Natural killer cell (primary cell): ENCODE measurements around the gene KLHL42. TPM values are rescaled to one million over a fixed set of nuclear protein-coding genes. Genes with fewer than 3 reads are reported as not detected.

ENCODE experiments used
- ATAC-seq, 3 donors: fragments of 150-1000 bp in 2 of 3; fragments of 200-7000 bp in 1 of 3; cut with Tn5 transposase; 1 replicate in 1 of 3; 2 replicates in 2 of 3; pipeline ENCODE4 v1.10.0; 2021; ENCODE audit warnings: mild to moderate bottlenecking in 2 of 3, moderate library complexity in 2 of 3
- DNase-seq, 2 donors: peaks; one replicate each; pipeline versions ENCODE4 v3.0.0 to v3.0.0-alpha.2; 2013 to 2021; ENCODE audit warnings: mixed read lengths in 1 of 2
- H3K27ac ChIP-seq: one replicate; pipeline ENCODE4 v1.5.1; 2013; ENCODE audit warnings: mild to moderate bottlenecking, low read length
- H3K27me3 ChIP-seq: one replicate; pipeline ENCODE4 v1.6.1; 2013; ENCODE audit warnings: low read length; ENCODE audit not compliant: control insufficient read depth, insufficient read depth
- H3K36me3 ChIP-seq: one replicate; pipeline ENCODE4 v1.6.1; 2013; ENCODE audit warnings: low read length; ENCODE audit not compliant: control insufficient read depth, insufficient read depth
- H3K4me1 ChIP-seq: one replicate; pipeline ENCODE4 v1.6.1; 2013; ENCODE audit warnings: low read length; ENCODE audit not compliant: control insufficient read depth, insufficient read depth
- H3K4me3 ChIP-seq: one replicate; pipeline ENCODE4 v1.5.1; 2013; ENCODE audit warnings: low read length
- H3K9me3 ChIP-seq: one replicate; pipeline ENCODE4 v1.6.1; 2013; ENCODE audit warnings: low read length; ENCODE audit not compliant: control insufficient read depth, insufficient read depth
- H3K27ac Mint-ChIP-seq, 2 donors: one replicate each; pipeline ENCODE4 v1.8.0; 2022; ENCODE audit warnings: mild to moderate bottlenecking in 2 of 2, mixed read lengths in 2 of 2, moderate library complexity in 1 of 2
- H3K27me3 Mint-ChIP-seq, 2 donors: one replicate each; pipeline ENCODE4 v1.8.0; 2022; ENCODE audit warnings: low read depth in 2 of 2, mixed read lengths in 2 of 2
- H3K36me3 Mint-ChIP-seq: one replicate; pipeline ENCODE4 v1.8.0; 2022; ENCODE audit warnings: mixed read lengths
- H3K4me1 Mint-ChIP-seq, 2 donors: one replicate each; pipeline ENCODE4 v1.8.0; 2022; ENCODE audit warnings: mixed read lengths in 2 of 2
- H3K4me3 Mint-ChIP-seq: one replicate; pipeline ENCODE4 v1.8.0; 2022; ENCODE audit warnings: mild to moderate bottlenecking, moderate library complexity, mixed read lengths
- H3K9me3 Mint-ChIP-seq, 2 donors: one replicate each; pipeline ENCODE4 v1.8.0; 2022; ENCODE audit warnings: mixed read lengths in 2 of 2
- CTCF ChIP-seq: fragments of 200-600 bp; IDR thresholded peaks from one replicate; pipeline ENCODE4 v1.8.0; 2022; ENCODE audit warnings: antibody characterized with exemption
- whole genome bisulfite sequencing: methylation state at CpG from one replicate; pipeline ENCODE4 v1.1.7; 2013; ENCODE audit warnings: missing lambda C conversion rate; ENCODE audit not compliant: insufficient coverage; 5-methylcytosine and 5-hydroxymethylcytosine counted together
- intact Hi-C: fragments of 100-400 bp; cut with micrococcal nuclease; formaldehyde crosslinking; loops from one replicate; pipeline ENCODE4 v1.14.2; 2022
- total RNA-seq, 4 donors: library from RNA; stranded (reverse); fragments of 120-200 nt in 1 of 4; gene quantifications; one replicate each; pipeline versions ENCODE4 v1.2.3 to v1.2.4, GENCODE V29; 2013 to 2022

Gene KLHL42
- total RNA-seq, 3 donors from 2014 or later (not counting 1 experiment from before 2014, with no cell fraction given), result 11.3 to 18.8 (median 14.7) TPM

GRCh38 chr12:27747111-27747820, 32.8 kb upstream of the KLHL42 start:
- no peaks in the 10 kb centered on the region for H3K4me1 ChIP-seq
- Mint-ChIP-seq H3K4me3 (no peak overlapping the region), H3K27me3 (no peaks in the 10 kb centered on the region), H3K9me3 (no peaks in the 10 kb centered on the region), H3K4me1 (no peaks in the 10 kb centered on the region), H3K27ac (peak overlapping the region in 1 of 2 donors; percentile 5), H3K36me3 (peaks cover 14% of the 10 kb centered on the region)
- H3K27ac ChIP-seq, result no peak overlapping the region
- DNase-seq (no peak), ATAC-seq (no peak)
- H3K27me3 ChIP-seq, result no peaks in the 10 kb centered on the region
- intact Hi-C loops, result no loop called here
- TF ChIP-seq CTCF, result no peak
- 100% methylated on average over 1 of the region's 3 CpGs for WGBS
- peaks cover 10% of the 10 kb centered on the region for H3K36me3 ChIP-seq
- no peaks in the 10 kb centered on the region for H3K9me3 ChIP-seq
- H3K4me3 ChIP-seq, result no peak overlapping the region

DNA sequence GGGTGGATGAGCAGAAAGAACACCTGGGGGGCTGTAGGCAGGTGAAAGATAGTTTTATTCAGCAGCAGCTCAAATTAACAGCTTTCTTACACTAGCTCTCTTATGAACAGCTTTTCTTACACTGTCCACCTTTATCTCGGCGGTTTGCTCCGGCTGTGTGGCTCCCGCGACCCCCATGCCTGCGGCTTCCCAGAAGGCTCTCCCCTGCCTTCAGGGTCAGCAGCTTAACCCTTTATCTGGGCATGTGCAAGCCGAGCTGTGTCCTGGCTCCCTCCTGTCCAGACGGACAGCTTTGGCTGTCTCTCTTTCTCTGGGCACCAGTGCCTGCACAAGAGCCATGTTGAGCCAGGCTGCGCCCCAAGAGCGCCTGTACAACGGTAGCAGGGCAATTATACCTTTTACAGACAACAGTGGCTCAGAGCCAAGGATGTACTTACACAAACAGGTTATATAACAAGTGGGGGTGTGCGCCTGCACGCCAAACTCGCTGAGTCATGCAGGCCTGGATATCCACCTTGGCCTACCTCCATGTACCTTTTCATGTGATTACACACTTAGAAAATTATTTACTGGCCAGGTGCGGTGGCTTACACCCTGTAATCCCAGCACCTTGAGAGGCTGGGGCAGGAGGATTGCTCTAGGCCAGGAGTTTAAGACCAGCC, 28.5 kb upstream of the KLHL42 start:
- Mint-ChIP-seq H3K9me3 (no peaks in the 10 kb centered on the region), H3K4me3 (no peak overlapping the region), H3K4me1 (no peaks in the 10 kb centered on the region), H3K36me3 (peaks cover 15% of the 10 kb centered on the region), H3K27ac (no peak overlapping the region), H3K27me3 (no peaks in the 10 kb centered on the region)
- Histone ChIP-seq H3K4me1 (no peaks in the 10 kb centered on the region), H3K27ac (no peak overlapping the region), H3K27me3 (no peaks in the 10 kb centered on the region), H3K36me3 (peaks cover 15% of the 10 kb centered on the region), H3K9me3 (no peaks in the 10 kb centered on the region), H3K4me3 (no peak overlapping the region)
- intact Hi-C loops, result no loop called here
- DNase-seq (no peak), ATAC-seq (no peak)
- WGBS, result 96% methylated on average over 15 of the region's 15 CpGs
- TF ChIP-seq CTCF, result no peak

GRCh38 chr12:27754795-27755194, 25.2 kb upstream of the KLHL42 start:
- peak overlapping the region in 1 of 2 donors; percentile 45 for H3K27ac Mint-ChIP-seq
- 99% methylated on average over 3 of the region's 3 CpGs for WGBS
- intact Hi-C loops, result no loop called here

More at GRCh38 chr12:27754795-27755194, 25.2 kb upstream of the KLHL42 start:
- Histone ChIP-seq H3K36me3 (peaks cover 15% of the 10 kb centered on the region), H3K27me3 (no peaks in the 10 kb centered on the region), H3K9me3 (no peaks in the 10 kb centered on the region), H3K4me3 (no peak overlapping the region), H3K27ac (no peak overlapping the region), H3K4me1 (no peaks in the 10 kb centered on the region)
- no peaks in the 10 kb centered on the region for H3K9me3 Mint-ChIP-seq
- no peaks in the 10 kb centered on the region for H3K27me3 Mint-ChIP-seq
- H3K4me1 Mint-ChIP-seq, result no peaks in the 10 kb centered on the region
- peaks cover 8% of the 10 kb centered on the region for H3K36me3 Mint-ChIP-seq
- H3K4me3 Mint-ChIP-seq, result no peak overlapping the region
- ATAC-seq, result no peak
- no peak for DNase-seq
- TF ChIP-seq CTCF, result no peak
